ENCODE results near the gene TMEM130. TPM values are rescaled to one million over a fixed set of nuclear protein-coding genes. Genes with fewer than 3 reads are reported as not detected.

Gene TMEM130
- total RNA-seq, 1 experiment from 2014 or later: not detected

DNA sequence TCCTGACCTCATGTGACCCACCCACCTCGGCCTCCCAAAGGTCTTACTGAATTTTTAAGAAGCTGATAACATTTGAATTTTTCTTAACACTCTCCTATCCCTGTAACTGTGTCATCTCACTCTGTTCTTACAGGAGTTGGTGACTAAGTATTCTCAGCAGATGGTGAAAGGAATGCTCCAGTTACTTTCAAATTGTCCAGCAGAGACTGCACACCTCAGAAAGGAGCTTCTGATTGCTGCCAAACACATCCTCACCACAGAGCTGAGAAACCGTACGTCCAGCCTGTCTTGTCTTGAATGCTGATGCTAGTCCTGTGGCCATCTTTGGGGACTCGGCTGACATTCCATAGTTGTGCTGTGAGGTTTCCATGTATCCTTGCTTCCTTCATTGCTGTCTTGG, 33.4 kb upstream of the TMEM130 start:
- CTCF ChIA-PET: no interaction called here
- no peaks in the 10 kb centered on the region for H3K4me1 Mint-ChIP-seq (ENCODE audit: low read depth, unreplicated experiment)
- intact Hi-C loops (cut with micrococcal nuclease; ENCODE audit: unreplicated experiment): no loop called here
- no peaks in the 10 kb centered on the region for H3K27me3 Mint-ChIP-seq (ENCODE audit: insufficient read depth, unreplicated experiment)
- H3K4me3 Mint-ChIP-seq (ENCODE audit: unreplicated experiment): no peak overlapping the region
- Histone ChIP-seq H3K9me3 (no peaks in the 10 kb centered on the region), H3K27me3 (replicated peaks; ENCODE audit: control insufficient read depth, insufficient read depth, low read length) (no peaks in the 10 kb centered on the region), H3K4me3 (ENCODE audit: low read depth, low read length) (no peak overlapping the region), H3K36me3 (ENCODE audit: control insufficient read depth, insufficient read depth, low read length) (peaks cover 10% of the 10 kb centered on the region), H3K4me1 (no peaks in the 10 kb centered on the region)
- no peak for TF ChIP-seq CTCF (IDR thresholded peaks at IDR 0.05; ENCODE audit: insufficient read depth in 1 of 2, low read depth in 1 of 2, low read length in 1 of 2, severe bottlenecking in 1 of 2, unreplicated experiment in 1 of 2)
- H3K9me3 Mint-ChIP-seq (ENCODE audit: unreplicated experiment): no peaks in the 10 kb centered on the region
- no TSS peak for BruUV-seq (replicated peaks)
- H3K36me3 Mint-ChIP-seq (ENCODE audit: insufficient read depth, unreplicated experiment): peaks cover 85% of the 10 kb centered on the region
- no peak for DNase-seq
- POLR2A ChIA-PET: no interaction called here
- H3K27ac Mint-ChIP-seq (ENCODE audit: unreplicated experiment): no peak overlapping the region

- H3K27me3 ChIP-seq (replicated peaks; ENCODE audit: control insufficient read depth, insufficient read depth, low read length): no peaks in the 10 kb centered on the region
- intact Hi-C loops (cut with micrococcal nuclease; ENCODE audit: unreplicated experiment): no loop called here
- Mint-ChIP-seq H3K4me1 (ENCODE audit: low read depth, unreplicated experiment) (no peaks in the 10 kb centered on the region), H3K9me3 (ENCODE audit: unreplicated experiment) (no peaks in the 10 kb centered on the region), H3K36me3 (ENCODE audit: insufficient read depth, unreplicated experiment) (peaks cover 85% of the 10 kb centered on the region), H3K27ac (ENCODE audit: unreplicated experiment) (no peak overlapping the region), H3K27me3 (ENCODE audit: insufficient read depth, unreplicated experiment) (no peaks in the 10 kb centered on the region), H3K4me3 (ENCODE audit: unreplicated experiment) (no peak overlapping the region)
- peaks cover 13% of the 10 kb centered on the region for H3K36me3 ChIP-seq (ENCODE audit: control insufficient read depth, insufficient read depth, low read length)
- DNase-seq: no peak
- no peaks in the 10 kb centered on the region for H3K9me3 ChIP-seq
- H3K4me1 ChIP-seq: no peaks in the 10 kb centered on the region
- TF ChIP-seq CTCF (IDR thresholded peaks at IDR 0.05; ENCODE audit: insufficient read depth in 1 of 2, low read depth in 1 of 2, low read length in 1 of 2, severe bottlenecking in 1 of 2, unreplicated experiment in 1 of 2): no peak
- POLR2A ChIA-PET: no interaction called here
- no TSS peak for BruUV-seq (replicated peaks)
- no peak overlapping the region for H3K4me3 ChIP-seq (ENCODE audit: low read depth, low read length)
- CTCF ChIA-PET: no interaction called here
Observed at GRCh38 chr7:98902523-98902922, 32.7 kb upstream of the TMEM130 start.

GRCh38 chr7:98900815-98901214, 31.0 kb upstream of the TMEM130 start:
- Histone ChIP-seq H3K4me3 (ENCODE audit: low read depth, low read length) (no peak overlapping the region), H3K27me3 (replicated peaks; ENCODE audit: control insufficient read depth, insufficient read depth, low read length) (no peaks in the 10 kb centered on the region), H3K9me3 (no peaks in the 10 kb centered on the region), H3K36me3 (ENCODE audit: control insufficient read depth, insufficient read depth, low read length) (peaks cover 13% of the 10 kb centered on the region), H3K4me1 (0 out of 2 replicates have a peak, but pooled peaks cover 3% of the 10 kb centered on the region)
- no peak for TF ChIP-seq CTCF (IDR thresholded peaks at IDR 0.05; ENCODE audit: insufficient read depth in 1 of 2, low read depth in 1 of 2, low read length in 1 of 2, severe bottlenecking in 1 of 2, unreplicated experiment in 1 of 2)
- Mint-ChIP-seq H3K36me3 (ENCODE audit: insufficient read depth, unreplicated experiment) (peaks cover 94% of the 10 kb centered on the region), H3K9me3 (ENCODE audit: unreplicated experiment) (no peaks in the 10 kb centered on the region), H3K27ac (ENCODE audit: unreplicated experiment) (no peak overlapping the region), H3K4me3 (ENCODE audit: unreplicated experiment) (no peak overlapping the region), H3K4me1 (ENCODE audit: low read depth, unreplicated experiment) (no peaks in the 10 kb centered on the region), H3K27me3 (ENCODE audit: insufficient read depth, unreplicated experiment) (no peaks in the 10 kb centered on the region)
- DNase-seq: no peak
- intact Hi-C loops (cut with micrococcal nuclease; ENCODE audit: unreplicated experiment): no loop called here
- BruUV-seq (replicated peaks): no TSS peak
- ChIA-PET POLR2A (interaction anchor here (0.5 kb wide), 1 partner anchor 19 kb away, joined by 3 read pairs; no protein-coding TSS in a partner anchor), CTCF (no interaction called here)
